GM19240 (cell line): ENCODE measurements around the gene ACSL5.
"Not testable (repeated sequence)": the region's sequence is repeated elsewhere in the genome, so short reads cannot be mapped to it uniquely, and the experiment has no call there.

Experiments used
- DNase-seq: peaks from one replicate; pipeline ENCODE4 v3.0.0; 2011; ENCODE audit warnings: low spot score; ENCODE audit not compliant: insufficient read length

The ACSL5 gene

GRCh38 chr10:112375721-112376395 is 1.9 kb downstream of the ACSL5 start:
- peak; percentile 93 for DNase-seq

GRCh38 chr10:112376396-112376790 is 2.5 kb downstream of the ACSL5 start:
- DNase-seq, result no peak

GRCh38 chr10:112377116-112377515 is 3.2 kb downstream of the ACSL5 start:
- DNase-seq, result not testable (repeated sequence)

GRCh38 chr10:112379635-112380296 is 5.8 kb downstream of the ACSL5 start:
- DNase-seq, result no peak

- no peak for DNase-seq
Observed at GRCh38 chr10:112382515-112383235, 8.8 kb downstream of the ACSL5 start.

- DNase-seq, result no peak
Observed at GRCh38 chr10:112383325-112383724, 9.4 kb downstream of the ACSL5 start.

- DNase-seq, result no peak
Observed at GRCh38 chr10:112384141-112384540, 10.2 kb downstream of the ACSL5 start.

- no peak for DNase-seq
Observed at GRCh38 chr10:112385201-112385600, 11.3 kb downstream of the ACSL5 start.

- not testable (repeated sequence) for DNase-seq
Observed at GRCh38 chr10:112388056-112388455, 14.1 kb downstream of the ACSL5 start.

GRCh38 chr10:112388548-112388947 is 14.6 kb downstream of the ACSL5 start:
- DNase-seq, result no peak

- no peak for DNase-seq
Observed at GRCh38 chr10:112389271-112389822, 15.4 kb downstream of the ACSL5 start.

GRCh38 chr10:112390125-112390703 is 16.3 kb downstream of the ACSL5 start:
- no peak for DNase-seq

GRCh38 chr10:112393341-112393740 is 19.4 kb downstream of the ACSL5 start:
- DNase-seq, result no peak

- DNase-seq, result no peak
Observed at GRCh38 chr10:112393827-112394226, 19.9 kb downstream of the ACSL5 start.

- no peak for DNase-seq
Observed at GRCh38 chr10:112394475-112394875, 20.6 kb downstream of the ACSL5 start.

- no peak for DNase-seq
Observed at GRCh38 chr10:112395809-112396530, 22.1 kb downstream of the ACSL5 start.

GRCh38 chr10:112397592-112397991 is 23.7 kb downstream of the ACSL5 start:
- DNase-seq, result no peak

GRCh38 chr10:112402917-112403316 is 29.0 kb downstream of the ACSL5 start:
- no peak for DNase-seq

GRCh38 chr10:112404617-112405016 is 30.7 kb downstream of the ACSL5 start:
- DNase-seq, result no peak

- DNase-seq, result not testable (repeated sequence)
Observed at GRCh38 chr10:112406806-112407205, 32.9 kb downstream of the ACSL5 start.

GRCh38 chr10:112407696-112408095 is 33.8 kb downstream of the ACSL5 start:
- DNase-seq, result no peak
